GM12878 (cell line): ENCODE data around the gene GPR18. TPM values are rescaled to one million over a fixed set of nuclear protein-coding genes. Genes with fewer than 3 reads are reported as not detected.

Source experiments
- ATAC-seq: fragments of 200-7000 bp; cut with Tn5 transposase; 3 replicates; pipeline ENCODE4 v1.9.1; 2020; ENCODE audit warnings: mild to moderate bottlenecking, moderate library complexity
- BruUV-seq: library from RNA; stranded (reverse); fragments of 400-500 nt; replicated peaks from 2 replicates; lab custom pipeline; 2021; lab: Mats Ljungman, UMichigan
- CTCF ChIA-PET: fragments of 300-600 bp; sonication (Branson Sonifier 250); formaldehyde crosslinking; extraction: SDS; loops from one replicate; lab custom pipeline; 2021; ENCODE audit warnings: inconsistent platforms; lab: Yijun Ruan, JAX
- POLR2A ChIA-PET: fragments of 350-600 bp; formaldehyde crosslinking; extraction: SDS; loops from one replicate; lab custom pipeline; 2021; ENCODE audit warnings: inconsistent platforms; lab: Charles Lee
- RAD21 ChIA-PET: fragments of 300-600 bp; sonication (Branson Sonifier 250); formaldehyde crosslinking; loops from one replicate; lab custom pipeline; 2023; ENCODE audit warnings: antibody characterized with exemption; ENCODE audit not compliant: unreplicated experiment; lab: Charles Lee
- SMC1A ChIA-PET: fragments of 300-600 bp; sonication (Branson Sonifier 250); formaldehyde crosslinking; loops from one replicate; lab custom pipeline; 2023; ENCODE audit not compliant: unreplicated experiment, uncharacterized antibody; lab: Charles Lee
- DNase-seq: peaks from one replicate; pipeline ENCODE4 v3.0.0-alpha.2; 2011; ENCODE audit warnings: low read depth, low spot score
- FAIRE-seq: peaks from 3 replicates; lab custom pipeline; 2011; peaks lifted over from hg19 to GRCh38; lab: Jason Lieb, UNC
- H2AFZ ChIP-seq: 2 replicates; pipeline ENCODE4 v1.6.0; 2011; ENCODE audit warnings: low read depth, low read length, control low read depth; ENCODE audit not compliant: control insufficient read depth
- H3K27ac ChIP-seq: 2 replicates; pipeline ENCODE4 v1.5.1; 2011; ENCODE audit warnings: control low read depth; ENCODE audit not compliant: control insufficient read depth, insufficient read depth
- H3K27me3 ChIP-seq, 2 experiments: replicated peaks in 1 of 2; 2 replicates each; pipeline versions ENCODE4 v1.6.0 to v1.6.1; 2011; ENCODE audit warnings: low read length in 1 of 2; ENCODE audit not compliant: control insufficient read depth in 2 of 2, insufficient read depth in 2 of 2
- H3K36me3 ChIP-seq, 2 experiments: 2 replicates each; pipeline ENCODE4 v1.5.1; 2011; ENCODE audit warnings: low read length in 1 of 2; ENCODE audit not compliant: control insufficient read depth in 2 of 2, insufficient read depth in 2 of 2
- H3K4me1 ChIP-seq: 2 replicates; pipeline ENCODE4 v1.6.1; 2011; ENCODE audit warnings: mild to moderate bottlenecking, low read length, moderate library complexity, mixed read lengths; ENCODE audit not compliant: control insufficient read depth, insufficient read depth
- H3K4me2 ChIP-seq: 2 replicates; pipeline ENCODE4 v1.6.0; 2011; ENCODE audit warnings: control low read depth; ENCODE audit not compliant: control insufficient read depth, insufficient read depth
- H3K4me3 ChIP-seq: fragments of 200-600 bp; sonication (generic); 2 replicates; pipeline ENCODE4 v1.5.1; 2016
- H3K79me2 ChIP-seq: 2 replicates; pipeline ENCODE4 v1.6.0; 2011; ENCODE audit warnings: low read length; ENCODE audit not compliant: control insufficient read depth, insufficient read depth
- H3K9ac ChIP-seq: 2 replicates; pipeline ENCODE4 v1.8.0; 2011; ENCODE audit warnings: low read length, control low read depth, mixed read lengths; ENCODE audit not compliant: control insufficient read depth, insufficient read depth
- H3K9me3 ChIP-seq: replicated peaks from 3 replicates; pipeline ENCODE4 v1.5.1; 2011; ENCODE audit warnings: mild to moderate bottlenecking, low read length; ENCODE audit not compliant: control insufficient read depth, insufficient read depth
- H4K20me1 ChIP-seq: 2 replicates; pipeline ENCODE4 v1.6.0; 2011; ENCODE audit not compliant: control insufficient read depth, insufficient read depth
- BCL11A ChIP-seq: IDR thresholded peaks from 2 replicates; pipeline ENCODE4 v1.6.1; 2011; ENCODE audit warnings: low read depth, low read length
- CEBPZ ChIP-seq: fragments of 150-350 bp; IDR thresholded peaks from 2 replicates; pipeline ENCODE4 v1.6.1; 2016; ENCODE audit warnings: low read depth, low read length
- CHD4 ChIP-seq: fragments of 200-600 bp; sonication (generic); IDR thresholded peaks from 2 replicates; pipeline ENCODE4 v1.6.1; 2016; ENCODE audit warnings: mild to moderate bottlenecking
- CREB1 ChIP-seq: IDR thresholded peaks from 2 replicates; pipeline ENCODE4 v1.6.1; 2012; ENCODE audit warnings: low read depth, mild to moderate bottlenecking, inconsistent platforms
- CREM ChIP-seq: IDR thresholded peaks from 2 replicates; pipeline ENCODE4 v1.6.1; 2014; ENCODE audit warnings: antibody characterized with exemption, low read depth
- EGR1 ChIP-seq, 2 experiments: IDR thresholded peaks; 1 replicate in 1 of 2; 2 replicates in 1 of 2; pipeline ENCODE4 v1.6.1; 2011 to 2012; ENCODE audit warnings: low read depth in 2 of 2, low read length in 2 of 2, borderline replicate concordance in 1 of 2, mild to moderate bottlenecking in 1 of 2, moderate library complexity in 1 of 2
- EP300 ChIP-seq, 2 experiments: fragments of 150-350 bp in 1 of 2; IDR thresholded peaks; 2 replicates each; pipeline ENCODE4 v1.6.1; 2011 to 2012; ENCODE audit warnings: low read depth in 2 of 2, low read length in 2 of 2, borderline replicate concordance in 1 of 2, improper control_type of control experiment in 1 of 2, inconsistent platforms in 1 of 2; ENCODE audit not compliant: control insufficient read depth in 1 of 2
- GABPA ChIP-seq: IDR thresholded peaks from 2 replicates; pipeline ENCODE4 v1.6.1; 2014; ENCODE audit warnings: antibody characterized with exemption, low read depth, mild to moderate bottlenecking, inconsistent platforms
- HDAC2 ChIP-seq: fragments of 200-600 bp; sonication (generic); IDR thresholded peaks from 2 replicates; pipeline ENCODE4 v1.6.1; 2017
- HDGF ChIP-seq: fragments of 450-650 bp; IDR thresholded peaks from 2 replicates; pipeline ENCODE4 v1.6.1; 2016; ENCODE audit warnings: antibody characterized with exemption
- HSF1 ChIP-seq: fragments of 150-350 bp; IDR thresholded peaks from 2 replicates; pipeline ENCODE4 v1.6.1; 2014; ENCODE audit warnings: mild to moderate bottlenecking, low read depth, low read length
- POLR2AphosphoS5 ChIP-seq: IDR thresholded peaks from 2 replicates; pipeline ENCODE4 v1.6.1; 2011; ENCODE audit warnings: mild to moderate bottlenecking, low read length, inconsistent platforms
- SMC3 ChIP-seq: IDR thresholded peaks from 2 replicates; pipeline ENCODE4 v1.6.1; 2011; ENCODE audit warnings: low read length, improper control_type of control experiment, borderline replicate concordance
- SUZ12 ChIP-seq: fragments of 200-600 bp; sonication (generic); IDR thresholded peaks from one replicate; pipeline ENCODE4 v1.6.1; 2018; ENCODE audit warnings: antibody characterized with exemption, mild to moderate bottlenecking; ENCODE audit not compliant: unreplicated experiment
- ZNF384 ChIP-seq: IDR thresholded peaks from 2 replicates; pipeline ENCODE4 v1.6.1; 2012; ENCODE audit warnings: low read depth, mild to moderate bottlenecking, low read length, improper control_type of control experiment, borderline replicate concordance
- WGBS: methylation state at CpG from one replicate; pipeline ENCODE4 v1.1.6; 2016; ENCODE audit warnings: low lambda C conversion rate; ENCODE audit not compliant: insufficient replicate concordance, insufficient coverage; ENCODE audit errors: missing lambda C conversion rate; 5-methylcytosine and 5-hydroxymethylcytosine counted together
- in situ Hi-C: fragments of 300-500 bp; cut with MboI; formaldehyde crosslinking; loops from 9 replicates; pipeline ENCODE4 v1.14.3; 2018; ENCODE audit warnings: mixed read lengths
- intact Hi-C: fragments of 100-400 bp; cut with micrococcal nuclease; formaldehyde crosslinking; loops from one replicate; pipeline ENCODE4 v1.14.2; 2022; ENCODE audit not compliant: unreplicated experiment
- polyA plus RNA-seq, 11 experiments: library from polyadenylated mRNA; depleted of rRNA in 4 of 11; unstranded in 6 of 11; stranded (reverse) in 5 of 11; fragments of >200 nt; fragmentation: Nextera tagmentation in 4 of 11; fragmentation: Illumina TruSeq in 1 of 11; extraction: Ambion mirVana in 4 of 11; extraction: Trizol in 1 of 11; gene quantifications; 1 replicate in 1 of 11; 2 replicates in 10 of 11; pipeline versions ENCODE4 v1.2.1 to v1.2.3, GENCODE V29; 2011 to 2016; ENCODE audit warnings: inconsistent platforms in 2 of 11, missing spikeins in 2 of 11, low read depth in 1 of 11
- total RNA-seq, 4 experiments: library from RNA; depleted of rRNA in 3 of 4; stranded (reverse); fragments of >200 nt in 3 of 4; fragmentation: Illumina TruSeq in 1 of 4; extraction: Trizol in 1 of 4; gene quantifications; 2 replicates each; pipeline versions ENCODE4 v1.2.1 to v1.2.3, GENCODE V29; 2013 to 2021
- TF ChIP-seq, protein P1 (sequence below): IDR thresholded peaks from 2 replicates; pipeline ENCODE4 v1.6.1; 2011; ENCODE audit warnings: mild to moderate bottlenecking, low read depth, low read length, moderate library complexity; ENCODE audit not compliant: insufficient replicate concordance

The GPR18 gene
- total and polyA plus RNA-seq, 10 of the 15 experiments (the other 5 are each of a cell fraction or from before 2014, with no cell fraction given), result 3.3 to 12.9 (median 5.2) TPM

DNA sequence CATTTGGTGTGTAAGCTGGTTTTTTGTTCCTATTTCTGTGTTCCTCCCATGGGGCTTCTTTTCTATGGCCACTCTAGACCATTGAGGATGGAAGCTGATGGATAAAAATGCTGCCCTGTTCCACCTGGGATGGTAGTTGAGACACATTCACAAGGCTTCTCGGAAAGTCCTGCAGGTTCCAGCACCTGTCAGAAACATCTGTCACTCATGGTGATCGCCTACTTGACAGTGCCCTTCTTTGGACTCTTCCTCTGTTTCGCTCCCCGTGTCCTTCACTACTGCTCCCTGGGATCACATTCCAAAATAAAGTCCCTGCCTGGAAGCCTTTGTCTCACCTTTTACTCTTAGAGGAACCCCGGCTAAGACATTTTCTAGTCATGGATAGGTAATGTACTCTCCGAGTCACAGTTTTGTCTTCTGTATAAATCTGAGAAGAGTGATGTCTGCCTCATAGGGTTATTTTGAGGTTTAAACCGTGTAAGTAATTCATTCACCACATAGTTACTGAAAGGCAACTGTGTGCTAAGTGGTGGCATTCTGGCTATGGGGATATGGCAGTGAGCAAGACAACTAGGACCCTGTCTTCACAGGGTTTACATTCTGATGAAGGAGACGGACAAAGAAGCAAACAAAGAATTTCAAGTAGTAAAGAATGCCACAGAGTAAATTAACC lies 36.5 kb downstream of the GPR18 start:
- no peaks in the 10 kb centered on the region for H3K36me3 ChIP-seq
- no peak overlapping the region for H2AFZ ChIP-seq
- in situ Hi-C loops (no loop called here), intact Hi-C loops (no loop called here)
- FAIRE-seq (no peak), ATAC-seq (no peak)
- CTCF ChIA-PET, result no interaction called here
- peaks cover 13% of the 10 kb centered on the region for H3K4me1 ChIP-seq
- H4K20me1 ChIP-seq, result peaks cover 4% of the 10 kb centered on the region; the same call in 1 of the 2 replicates
- peaks cover 63% of the 10 kb centered on the region for H3K79me2 ChIP-seq
- H3K9ac ChIP-seq, result no peak overlapping the region
- no peak for TF ChIP-seq SUZ12
- no peak for TF ChIP-seq HDGF
- TF ChIP-seq CREM, result no peak
- no peak for TF ChIP-seq CHD4
- no peak for TF ChIP-seq GABPA
- TF ChIP-seq, protein P1, sequence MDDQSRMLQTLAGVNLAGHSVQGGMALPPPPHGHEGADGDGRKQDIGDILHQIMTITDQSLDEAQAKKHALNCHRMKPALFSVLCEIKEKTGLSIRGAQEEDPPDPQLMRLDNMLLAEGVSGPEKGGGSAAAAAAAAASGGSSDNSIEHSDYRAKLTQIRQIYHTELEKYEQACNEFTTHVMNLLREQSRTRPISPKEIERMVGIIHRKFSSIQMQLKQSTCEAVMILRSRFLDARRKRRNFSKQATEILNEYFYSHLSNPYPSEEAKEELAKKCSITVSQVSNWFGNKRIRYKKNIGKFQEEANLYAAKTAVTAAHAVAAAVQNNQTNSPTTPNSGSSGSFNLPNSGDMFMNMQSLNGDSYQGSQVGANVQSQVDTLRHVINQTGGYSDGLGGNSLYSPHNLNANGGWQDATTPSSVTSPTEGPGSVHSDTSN, result no peak
- TF ChIP-seq SMC3, result no peak
- TF ChIP-seq POLR2AphosphoS5, result no peak
- TF ChIP-seq EP300 (IDR thresholded peaks at IDR 0.05; ENCODE audit: borderline replicate concordance in 1 of 2, control insufficient read depth in 1 of 2, low read depth in 2 of 2, low read length in 2 of 2), result no peak
- TF ChIP-seq CEBPZ, result no peak
- no peak for TF ChIP-seq CREB1
- no peak for TF ChIP-seq BCL11A
- TF ChIP-seq EGR1 (IDR thresholded peaks at IDR 0.05; ENCODE audit: borderline replicate concordance in 1 of 2, low read depth in 2 of 2, low read length in 2 of 2), result no peak
- TF ChIP-seq ZNF384, result no peak
- TF ChIP-seq HSF1, result no peak
- no peak for TF ChIP-seq HDAC2
- TF ChIP-seq, all 136 proteins: peak for 0
- H3K27me3 ChIP-seq, result no peaks in the 10 kb centered on the region
- ChIA-PET SMC1A (no interaction called here), POLR2A (no interaction called here), RAD21 (no interaction called here)
- no TSS peak for BruUV-seq
- no peaks in the 10 kb centered on the region for H3K9me3 ChIP-seq
- no peak for DNase-seq
- no peak overlapping the region for H3K4me2 ChIP-seq
- no peak overlapping the region for H3K4me3 ChIP-seq
- no peak overlapping the region for H3K27ac ChIP-seq
- over 99% methylated on average over 8 of the region's 8 CpGs for WGBS
